ENCODE results near the gene TNFRSF1A. TPM values are rescaled to one million over a fixed set of nuclear protein-coding genes. Genes with fewer than 3 reads are reported as not detected.
A peak's percentile ranks its signal among the peaks of the same experiment; 100 is the strongest.

Gene TNFRSF1A
- total RNA-seq, 1 experiment from 2014 or later = 79.0 TPM

DNA sequence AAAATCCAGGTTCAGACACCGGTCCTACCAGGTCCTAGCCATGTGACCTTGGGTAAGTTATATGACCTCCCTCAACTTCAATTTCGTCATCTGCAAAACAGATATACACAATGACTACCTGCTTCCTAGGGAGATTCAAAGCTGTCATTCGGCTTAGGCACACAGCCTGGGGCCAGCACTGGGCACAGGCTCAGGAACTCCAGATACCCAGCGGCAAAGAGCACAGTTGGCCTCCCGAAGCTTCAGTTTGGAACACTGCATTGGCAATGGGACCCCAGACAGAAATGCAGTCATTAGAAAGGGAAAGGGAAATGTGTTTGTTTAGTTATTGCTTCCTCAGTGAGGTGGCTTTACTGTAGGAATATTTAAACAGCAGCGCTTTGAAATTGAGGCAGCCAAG is 20.0 kb downstream of the TNFRSF1A start:
- Histone ChIP-seq H3K4me1 (peaks cover 27% of the 10 kb centered on the region), H3K27me3 (replicated peaks; ENCODE audit: control insufficient read depth, insufficient read depth, low read length) (no peaks in the 10 kb centered on the region), H3K4me3 (ENCODE audit: low read depth, low read length) (no peak overlapping the region), H3K36me3 (ENCODE audit: control insufficient read depth, insufficient read depth, low read length) (peaks cover 8% of the 10 kb centered on the region), H3K9me3 (no peaks in the 10 kb centered on the region)
- POLR2A ChIA-PET = interaction anchor here (0.7 to 0.8 kb wide), 2 partner anchors 15 to 16 kb away, joined by 5 to 11 read pairs; no protein-coding TSS in a partner anchor
- Mint-ChIP-seq H3K9me3 (ENCODE audit: unreplicated experiment) (no peaks in the 10 kb centered on the region), H3K27me3 (ENCODE audit: insufficient read depth, unreplicated experiment) (no peaks in the 10 kb centered on the region), H3K4me1 (ENCODE audit: low read depth, unreplicated experiment) (peaks cover 20% of the 10 kb centered on the region), H3K36me3 (ENCODE audit: insufficient read depth, unreplicated experiment) (peaks cover 68% of the 10 kb centered on the region), H3K4me3 (ENCODE audit: unreplicated experiment) (no peak overlapping the region), H3K27ac (ENCODE audit: unreplicated experiment) (no peak overlapping the region)
- BruUV-seq (replicated peaks) = no TSS peak
- intact Hi-C loops (cut with micrococcal nuclease; ENCODE audit: unreplicated experiment) = loop anchor here (1.0 kb wide), 1 partner anchor 12 kb away; the partner anchor contains the start of gene PLEKHG6
- CTCF ChIA-PET = interaction anchor here (0.5 to 1.4 kb wide), 3 partner anchors 15 to 212 kb away, joined by 3 to 5 read pairs (median 3); partner anchors contain the start of gene GAPDH
- TF ChIP-seq, protein P1, sequence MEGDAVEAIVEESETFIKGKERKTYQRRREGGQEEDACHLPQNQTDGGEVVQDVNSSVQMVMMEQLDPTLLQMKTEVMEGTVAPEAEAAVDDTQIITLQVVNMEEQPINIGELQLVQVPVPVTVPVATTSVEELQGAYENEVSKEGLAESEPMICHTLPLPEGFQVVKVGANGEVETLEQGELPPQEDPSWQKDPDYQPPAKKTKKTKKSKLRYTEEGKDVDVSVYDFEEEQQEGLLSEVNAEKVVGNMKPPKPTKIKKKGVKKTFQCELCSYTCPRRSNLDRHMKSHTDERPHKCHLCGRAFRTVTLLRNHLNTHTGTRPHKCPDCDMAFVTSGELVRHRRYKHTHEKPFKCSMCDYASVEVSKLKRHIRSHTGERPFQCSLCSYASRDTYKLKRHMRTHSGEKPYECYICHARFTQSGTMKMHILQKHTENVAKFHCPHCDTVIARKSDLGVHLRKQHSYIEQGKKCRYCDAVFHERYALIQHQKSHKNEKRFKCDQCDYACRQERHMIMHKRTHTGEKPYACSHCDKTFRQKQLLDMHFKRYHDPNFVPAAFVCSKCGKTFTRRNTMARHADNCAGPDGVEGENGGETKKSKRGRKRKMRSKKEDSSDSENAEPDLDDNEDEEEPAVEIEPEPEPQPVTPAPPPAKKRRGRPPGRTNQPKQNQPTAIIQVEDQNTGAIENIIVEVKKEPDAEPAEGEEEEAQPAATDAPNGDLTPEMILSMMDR (IDR thresholded peaks at IDR 0.05; ENCODE audit: insufficient read depth in 1 of 2, low read depth in 1 of 2, low read length in 1 of 2, severe bottlenecking in 1 of 2, unreplicated experiment in 1 of 2) = no peak
- no peak for DNase-seq

DNA sequence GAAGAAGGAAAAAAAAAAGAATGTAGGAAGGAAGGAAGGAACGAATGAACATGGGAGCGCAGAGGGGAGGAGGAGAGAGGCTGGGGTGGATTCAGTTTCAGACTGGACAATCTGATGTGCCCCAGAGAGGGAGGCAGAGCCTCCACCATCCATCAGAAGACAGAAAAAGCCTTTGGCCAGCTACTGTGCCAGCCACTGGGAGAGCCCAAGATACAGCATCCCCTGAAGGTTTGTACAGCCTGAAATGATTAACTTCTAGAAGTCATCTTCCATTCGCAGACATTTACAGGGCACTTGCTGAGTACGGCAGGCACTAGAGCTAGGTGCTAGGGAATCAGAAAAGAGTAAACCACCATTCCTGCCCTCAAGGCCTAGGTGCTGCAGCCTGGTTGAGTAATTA is 22.4 kb downstream of the TNFRSF1A start:
- intact Hi-C loops (cut with micrococcal nuclease; ENCODE audit: unreplicated experiment) = no loop called here
- no peak overlapping the region for H3K4me3 Mint-ChIP-seq (ENCODE audit: unreplicated experiment)

DNA sequence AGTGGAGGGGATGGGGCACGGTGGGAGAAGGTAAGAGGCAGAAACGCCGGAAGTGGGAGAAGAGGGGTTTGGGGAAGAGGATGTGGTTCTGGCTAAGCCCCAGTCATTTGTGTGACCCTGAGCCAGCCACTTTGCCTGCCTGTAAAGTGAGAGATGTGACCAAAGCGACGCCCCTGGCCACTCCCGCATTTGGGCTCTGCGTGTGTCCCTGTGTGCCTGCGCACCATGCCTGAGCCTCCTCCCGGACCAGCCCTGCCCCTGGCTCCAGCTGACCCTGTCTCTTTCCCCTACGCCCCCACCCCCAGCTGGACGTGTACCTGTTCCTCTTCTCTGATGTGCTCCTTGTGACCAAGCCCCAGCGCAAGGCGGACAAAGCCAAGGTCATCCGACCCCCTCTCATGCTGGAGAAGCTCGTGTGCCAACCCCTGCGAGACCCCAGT is 23.4 kb downstream of the TNFRSF1A start:
- Mint-ChIP-seq H3K27me3 (ENCODE audit: insufficient read depth, unreplicated experiment) (no peaks in the 10 kb centered on the region), H3K4me3 (ENCODE audit: unreplicated experiment) (no peak overlapping the region), H3K4me1 (ENCODE audit: low read depth, unreplicated experiment) (peaks cover 30% of the 10 kb centered on the region), H3K27ac (ENCODE audit: unreplicated experiment) (peak overlapping the region; percentile 12), H3K9me3 (ENCODE audit: unreplicated experiment) (no peaks in the 10 kb centered on the region), H3K36me3 (ENCODE audit: insufficient read depth, unreplicated experiment) (peaks cover 86% of the 10 kb centered on the region)
- intact Hi-C loops (cut with micrococcal nuclease; ENCODE audit: unreplicated experiment) = no loop called here
- TF ChIP-seq, protein P1 (IDR thresholded peaks at IDR 0.05; ENCODE audit: insufficient read depth in 1 of 2, low read depth in 1 of 2, low read length in 1 of 2, severe bottlenecking in 1 of 2, unreplicated experiment in 1 of 2) = no peak
- no peak overlapping the region for H3K4me3 ChIP-seq (ENCODE audit: low read depth, low read length)
- CTCF ChIA-PET = interaction anchor here (0.5 to 0.7 kb wide), 2 partner anchors 24 to 239 kb away, joined by 3 to 4 read pairs; no protein-coding TSS in a partner anchor
- no TSS peak for BruUV-seq (replicated peaks)
- peaks cover 26% of the 10 kb centered on the region for H3K4me1 ChIP-seq
- H3K27me3 ChIP-seq (replicated peaks; ENCODE audit: control insufficient read depth, insufficient read depth, low read length) = no peaks in the 10 kb centered on the region
- H3K9me3 ChIP-seq = no peaks in the 10 kb centered on the region
- peaks cover 18% of the 10 kb centered on the region for H3K36me3 ChIP-seq (ENCODE audit: control insufficient read depth, insufficient read depth, low read length)
- DNase-seq = no peak
- POLR2A ChIA-PET = no interaction called here

More for the DNA sequence above, 22.4 kb downstream of the TNFRSF1A start:
- H3K27me3 ChIP-seq (replicated peaks; ENCODE audit: control insufficient read depth, insufficient read depth, low read length) = no peaks in the 10 kb centered on the region
- peak overlapping the region; percentile 12 for H3K27ac Mint-ChIP-seq (ENCODE audit: unreplicated experiment)
- TSS peak; percentile 3 for BruUV-seq (replicated peaks)
- peaks cover 33% of the 10 kb centered on the region for H3K4me1 Mint-ChIP-seq (ENCODE audit: low read depth, unreplicated experiment)
- H3K4me1 ChIP-seq = peaks cover 24% of the 10 kb centered on the region
- TF ChIP-seq, protein P1 (IDR thresholded peaks at IDR 0.05; ENCODE audit: insufficient read depth in 1 of 2, low read depth in 1 of 2, low read length in 1 of 2, severe bottlenecking in 1 of 2, unreplicated experiment in 1 of 2) = no peak
- no peaks in the 10 kb centered on the region for H3K27me3 Mint-ChIP-seq (ENCODE audit: insufficient read depth, unreplicated experiment)
- H3K9me3 ChIP-seq = no peaks in the 10 kb centered on the region
- ChIA-PET CTCF (no interaction called here), POLR2A (interaction anchor here (0.6 to 0.8 kb wide), 2 partner anchors 9 to 56 kb away, joined by 3 read pairs; no protein-coding TSS in a partner anchor)
- DNase-seq = no peak
- H3K36me3 ChIP-seq (ENCODE audit: control insufficient read depth, insufficient read depth, low read length) = peaks cover 13% of the 10 kb centered on the region
- H3K9me3 Mint-ChIP-seq (ENCODE audit: unreplicated experiment) = no peaks in the 10 kb centered on the region
- peaks cover 81% of the 10 kb centered on the region for H3K36me3 Mint-ChIP-seq (ENCODE audit: insufficient read depth, unreplicated experiment)
- no peak overlapping the region for H3K4me3 ChIP-seq (ENCODE audit: low read depth, low read length)

Data from Caco-2 (cell line).